ENCODE results near the gene CDKAL1. TPM values are rescaled to one million over a fixed set of nuclear protein-coding genes. Genes with fewer than 3 reads are reported as not detected.

CDKAL1 gene
- total RNA-seq, 1 experiment from 2014 or later = 20.6 TPM

DNA sequence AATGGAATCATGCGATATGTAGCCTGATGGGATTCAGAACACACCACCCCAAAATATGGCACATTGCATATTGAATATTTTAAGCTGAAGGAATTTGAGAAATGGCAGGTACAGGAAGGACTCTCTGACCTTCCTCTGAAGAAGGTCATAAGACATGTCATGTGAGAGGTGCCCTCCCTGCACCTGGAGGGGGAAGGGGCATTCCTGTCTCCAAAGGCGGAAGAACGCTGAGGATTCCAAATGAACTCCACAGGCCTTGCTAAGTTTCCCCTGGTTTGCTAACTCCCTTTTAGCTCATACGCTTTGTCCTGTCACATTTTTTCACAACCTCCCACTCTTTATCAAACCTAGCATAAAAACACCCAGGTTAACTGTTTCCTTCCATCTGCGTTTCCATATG, 347.8 kb downstream of the CDKAL1 start:
- DNase-seq (ENCODE audit: low spot score) = peak; percentile 43
- Mint-ChIP-seq H3K36me3 (peaks cover 23% of the 10 kb centered on the region), H3K4me3 (no peak overlapping the region), H3K27ac (peak overlapping the region; percentile 96), H3K27me3 (ENCODE audit: low read depth) (no peaks in the 10 kb centered on the region), H3K9me3 (peaks cover 22% of the 10 kb centered on the region), H3K4me1 (peaks cover 81% of the 10 kb centered on the region)
- POLR2A ChIA-PET = no interaction called here
- CTCF ChIA-PET = no interaction called here
- TF ChIP-seq, protein P1, sequence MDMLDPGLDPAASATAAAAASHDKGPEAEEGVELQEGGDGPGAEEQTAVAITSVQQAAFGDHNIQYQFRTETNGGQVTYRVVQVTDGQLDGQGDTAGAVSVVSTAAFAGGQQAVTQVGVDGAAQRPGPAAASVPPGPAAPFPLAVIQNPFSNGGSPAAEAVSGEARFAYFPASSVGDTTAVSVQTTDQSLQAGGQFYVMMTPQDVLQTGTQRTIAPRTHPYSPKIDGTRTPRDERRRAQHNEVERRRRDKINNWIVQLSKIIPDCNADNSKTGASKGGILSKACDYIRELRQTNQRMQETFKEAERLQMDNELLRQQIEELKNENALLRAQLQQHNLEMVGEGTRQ (CRISPR knock-in tag; IDR thresholded peaks at IDR 0.05) = peak; percentile 79
- TF ChIP-seq, protein P2, sequence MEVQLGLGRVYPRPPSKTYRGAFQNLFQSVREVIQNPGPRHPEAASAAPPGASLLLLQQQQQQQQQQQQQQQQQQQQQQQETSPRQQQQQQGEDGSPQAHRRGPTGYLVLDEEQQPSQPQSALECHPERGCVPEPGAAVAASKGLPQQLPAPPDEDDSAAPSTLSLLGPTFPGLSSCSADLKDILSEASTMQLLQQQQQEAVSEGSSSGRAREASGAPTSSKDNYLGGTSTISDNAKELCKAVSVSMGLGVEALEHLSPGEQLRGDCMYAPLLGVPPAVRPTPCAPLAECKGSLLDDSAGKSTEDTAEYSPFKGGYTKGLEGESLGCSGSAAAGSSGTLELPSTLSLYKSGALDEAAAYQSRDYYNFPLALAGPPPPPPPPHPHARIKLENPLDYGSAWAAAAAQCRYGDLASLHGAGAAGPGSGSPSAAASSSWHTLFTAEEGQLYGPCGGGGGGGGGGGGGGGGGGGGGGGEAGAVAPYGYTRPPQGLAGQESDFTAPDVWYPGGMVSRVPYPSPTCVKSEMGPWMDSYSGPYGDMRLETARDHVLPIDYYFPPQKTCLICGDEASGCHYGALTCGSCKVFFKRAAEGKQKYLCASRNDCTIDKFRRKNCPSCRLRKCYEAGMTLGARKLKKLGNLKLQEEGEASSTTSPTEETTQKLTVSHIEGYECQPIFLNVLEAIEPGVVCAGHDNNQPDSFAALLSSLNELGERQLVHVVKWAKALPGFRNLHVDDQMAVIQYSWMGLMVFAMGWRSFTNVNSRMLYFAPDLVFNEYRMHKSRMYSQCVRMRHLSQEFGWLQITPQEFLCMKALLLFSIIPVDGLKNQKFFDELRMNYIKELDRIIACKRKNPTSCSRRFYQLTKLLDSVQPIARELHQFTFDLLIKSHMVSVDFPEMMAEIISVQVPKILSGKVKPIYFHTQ (CRISPR knock-in tag; IDR thresholded peaks at IDR 0.05) = no peak
- TF ChIP-seq, protein P3, sequence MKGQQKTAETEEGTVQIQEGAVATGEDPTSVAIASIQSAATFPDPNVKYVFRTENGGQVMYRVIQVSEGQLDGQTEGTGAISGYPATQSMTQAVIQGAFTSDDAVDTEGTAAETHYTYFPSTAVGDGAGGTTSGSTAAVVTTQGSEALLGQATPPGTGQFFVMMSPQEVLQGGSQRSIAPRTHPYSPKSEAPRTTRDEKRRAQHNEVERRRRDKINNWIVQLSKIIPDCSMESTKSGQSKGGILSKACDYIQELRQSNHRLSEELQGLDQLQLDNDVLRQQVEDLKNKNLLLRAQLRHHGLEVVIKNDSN (CRISPR knock-in tag; IDR thresholded peaks at IDR 0.05) = peak; percentile 73; the same call in 1 of the 2 replicates
- peak; percentile 94; the same call in 1 of the 2 replicates for TF ChIP-seq ESRRA (CRISPR knock-in tag; IDR thresholded peaks at IDR 0.05; ENCODE audit: borderline replicate concordance)
- no peak for TF ChIP-seq SMAD4 (CRISPR knock-in tag; IDR thresholded peaks at IDR 0.05)
- TF ChIP-seq TEAD1 (CRISPR knock-in tag; IDR thresholded peaks at IDR 0.05) = peak; percentile 73; the same call in 1 of the 2 replicates
- peak; percentile 82 for ATAC-seq

DNA sequence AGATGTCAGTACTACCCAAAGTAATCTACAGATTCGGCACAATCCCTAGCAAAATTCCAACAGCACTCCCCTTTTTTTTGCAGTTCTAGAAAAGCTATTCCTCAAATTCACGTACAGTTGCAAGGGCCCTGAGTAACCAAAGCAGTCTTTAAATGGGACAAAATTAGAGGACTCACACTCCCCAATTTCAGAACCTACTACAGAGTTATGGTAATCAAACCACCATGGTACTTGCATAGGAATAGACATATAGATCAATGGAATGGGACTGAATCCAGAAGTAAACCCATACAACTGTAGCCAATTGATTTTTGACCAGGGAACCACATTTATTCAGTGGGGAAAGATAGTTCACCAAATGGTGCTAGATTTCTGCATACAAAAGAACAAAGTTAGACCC, 350.8 kb downstream of the CDKAL1 start:
- H3K4me3 Mint-ChIP-seq = no peak overlapping the region
- ChIA-PET POLR2A (no interaction called here), CTCF (no interaction called here)
- peaks cover 32% of the 10 kb centered on the region for H3K9me3 Mint-ChIP-seq
- ATAC-seq (no peak), DNase-seq (ENCODE audit: low spot score) (no peak)
- peaks cover 52% of the 10 kb centered on the region for H3K4me1 Mint-ChIP-seq
- no peaks in the 10 kb centered on the region for H3K27me3 Mint-ChIP-seq (ENCODE audit: low read depth)
- H3K36me3 Mint-ChIP-seq = peaks cover 35% of the 10 kb centered on the region
- H3K27ac Mint-ChIP-seq = peak overlapping the region; percentile 59; the same call in 1 of the 2 replicates
- TF ChIP-seq NR1H2 (CRISPR knock-in tag; IDR thresholded peaks at IDR 0.05) (no peak), ZNF671 (CRISPR knock-in tag; IDR thresholded peaks at IDR 0.05) (no peak), HMGA2 (CRISPR knock-in tag; IDR thresholded peaks at IDR 0.05) (no peak), GRHL2 (CRISPR knock-in tag; IDR thresholded peaks at IDR 0.05; ENCODE audit: insufficient replicate concordance, severe bottlenecking) (no peak), SOX15 (CRISPR knock-in tag; IDR thresholded peaks at IDR 0.05) (no peak)
- TF ChIP-seq, protein P4, sequence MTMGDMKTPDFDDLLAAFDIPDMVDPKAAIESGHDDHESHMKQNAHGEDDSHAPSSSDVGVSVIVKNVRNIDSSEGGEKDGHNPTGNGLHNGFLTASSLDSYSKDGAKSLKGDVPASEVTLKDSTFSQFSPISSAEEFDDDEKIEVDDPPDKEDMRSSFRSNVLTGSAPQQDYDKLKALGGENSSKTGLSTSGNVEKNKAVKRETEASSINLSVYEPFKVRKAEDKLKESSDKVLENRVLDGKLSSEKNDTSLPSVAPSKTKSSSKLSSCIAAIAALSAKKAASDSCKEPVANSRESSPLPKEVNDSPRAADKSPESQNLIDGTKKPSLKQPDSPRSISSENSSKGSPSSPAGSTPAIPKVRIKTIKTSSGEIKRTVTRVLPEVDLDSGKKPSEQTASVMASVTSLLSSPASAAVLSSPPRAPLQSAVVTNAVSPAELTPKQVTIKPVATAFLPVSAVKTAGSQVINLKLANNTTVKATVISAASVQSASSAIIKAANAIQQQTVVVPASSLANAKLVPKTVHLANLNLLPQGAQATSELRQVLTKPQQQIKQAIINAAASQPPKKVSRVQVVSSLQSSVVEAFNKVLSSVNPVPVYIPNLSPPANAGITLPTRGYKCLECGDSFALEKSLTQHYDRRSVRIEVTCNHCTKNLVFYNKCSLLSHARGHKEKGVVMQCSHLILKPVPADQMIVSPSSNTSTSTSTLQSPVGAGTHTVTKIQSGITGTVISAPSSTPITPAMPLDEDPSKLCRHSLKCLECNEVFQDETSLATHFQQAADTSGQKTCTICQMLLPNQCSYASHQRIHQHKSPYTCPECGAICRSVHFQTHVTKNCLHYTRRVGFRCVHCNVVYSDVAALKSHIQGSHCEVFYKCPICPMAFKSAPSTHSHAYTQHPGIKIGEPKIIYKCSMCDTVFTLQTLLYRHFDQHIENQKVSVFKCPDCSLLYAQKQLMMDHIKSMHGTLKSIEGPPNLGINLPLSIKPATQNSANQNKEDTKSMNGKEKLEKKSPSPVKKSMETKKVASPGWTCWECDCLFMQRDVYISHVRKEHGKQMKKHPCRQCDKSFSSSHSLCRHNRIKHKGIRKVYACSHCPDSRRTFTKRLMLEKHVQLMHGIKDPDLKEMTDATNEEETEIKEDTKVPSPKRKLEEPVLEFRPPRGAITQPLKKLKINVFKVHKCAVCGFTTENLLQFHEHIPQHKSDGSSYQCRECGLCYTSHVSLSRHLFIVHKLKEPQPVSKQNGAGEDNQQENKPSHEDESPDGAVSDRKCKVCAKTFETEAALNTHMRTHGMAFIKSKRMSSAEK (CRISPR knock-in tag; IDR thresholded peaks at IDR 0.05; ENCODE audit: borderline replicate concordance) = no peak
- TF ChIP-seq, protein P5, sequence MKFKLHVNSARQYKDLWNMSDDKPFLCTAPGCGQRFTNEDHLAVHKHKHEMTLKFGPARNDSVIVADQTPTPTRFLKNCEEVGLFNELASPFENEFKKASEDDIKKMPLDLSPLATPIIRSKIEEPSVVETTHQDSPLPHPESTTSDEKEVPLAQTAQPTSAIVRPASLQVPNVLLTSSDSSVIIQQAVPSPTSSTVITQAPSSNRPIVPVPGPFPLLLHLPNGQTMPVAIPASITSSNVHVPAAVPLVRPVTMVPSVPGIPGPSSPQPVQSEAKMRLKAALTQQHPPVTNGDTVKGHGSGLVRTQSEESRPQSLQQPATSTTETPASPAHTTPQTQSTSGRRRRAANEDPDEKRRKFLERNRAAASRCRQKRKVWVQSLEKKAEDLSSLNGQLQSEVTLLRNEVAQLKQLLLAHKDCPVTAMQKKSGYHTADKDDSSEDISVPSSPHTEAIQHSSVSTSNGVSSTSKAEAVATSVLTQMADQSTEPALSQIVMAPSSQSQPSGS (CRISPR knock-in tag; IDR thresholded peaks at IDR 0.05; ENCODE audit: borderline replicate concordance, low read depth) = no peak
- TF ChIP-seq, protein P6, sequence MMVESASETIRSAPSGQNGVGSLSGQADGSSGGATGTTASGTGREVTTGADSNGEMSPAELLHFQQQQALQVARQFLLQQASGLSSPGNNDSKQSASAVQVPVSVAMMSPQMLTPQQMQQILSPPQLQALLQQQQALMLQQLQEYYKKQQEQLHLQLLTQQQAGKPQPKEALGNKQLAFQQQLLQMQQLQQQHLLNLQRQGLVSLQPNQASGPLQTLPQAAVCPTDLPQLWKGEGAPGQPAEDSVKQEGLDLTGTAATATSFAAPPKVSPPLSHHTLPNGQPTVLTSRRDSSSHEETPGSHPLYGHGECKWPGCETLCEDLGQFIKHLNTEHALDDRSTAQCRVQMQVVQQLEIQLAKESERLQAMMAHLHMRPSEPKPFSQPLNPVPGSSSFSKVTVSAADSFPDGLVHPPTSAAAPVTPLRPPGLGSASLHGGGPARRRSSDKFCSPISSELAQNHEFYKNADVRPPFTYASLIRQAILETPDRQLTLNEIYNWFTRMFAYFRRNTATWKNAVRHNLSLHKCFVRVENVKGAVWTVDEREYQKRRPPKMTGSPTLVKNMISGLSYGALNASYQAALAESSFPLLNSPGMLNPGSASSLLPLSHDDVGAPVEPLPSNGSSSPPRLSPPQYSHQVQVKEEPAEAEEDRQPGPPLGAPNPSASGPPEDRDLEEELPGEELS (CRISPR knock-in tag; IDR thresholded peaks at IDR 0.05) = no peak
- TF ChIP-seq, protein P7, sequence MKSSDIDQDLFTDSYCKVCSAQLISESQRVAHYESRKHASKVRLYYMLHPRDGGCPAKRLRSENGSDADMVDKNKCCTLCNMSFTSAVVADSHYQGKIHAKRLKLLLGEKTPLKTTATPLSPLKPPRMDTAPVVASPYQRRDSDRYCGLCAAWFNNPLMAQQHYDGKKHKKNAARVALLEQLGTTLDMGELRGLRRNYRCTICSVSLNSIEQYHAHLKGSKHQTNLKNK (CRISPR knock-in tag; IDR thresholded peaks at IDR 0.05) = no peak
- TF ChIP-seq, protein P8, sequence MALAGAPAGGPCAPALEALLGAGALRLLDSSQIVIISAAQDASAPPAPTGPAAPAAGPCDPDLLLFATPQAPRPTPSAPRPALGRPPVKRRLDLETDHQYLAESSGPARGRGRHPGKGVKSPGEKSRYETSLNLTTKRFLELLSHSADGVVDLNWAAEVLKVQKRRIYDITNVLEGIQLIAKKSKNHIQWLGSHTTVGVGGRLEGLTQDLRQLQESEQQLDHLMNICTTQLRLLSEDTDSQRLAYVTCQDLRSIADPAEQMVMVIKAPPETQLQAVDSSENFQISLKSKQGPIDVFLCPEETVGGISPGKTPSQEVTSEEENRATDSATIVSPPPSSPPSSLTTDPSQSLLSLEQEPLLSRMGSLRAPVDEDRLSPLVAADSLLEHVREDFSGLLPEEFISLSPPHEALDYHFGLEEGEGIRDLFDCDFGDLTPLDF (CRISPR knock-in tag; IDR thresholded peaks at IDR 0.05) = no peak
- TF ChIP-seq, protein P9, sequence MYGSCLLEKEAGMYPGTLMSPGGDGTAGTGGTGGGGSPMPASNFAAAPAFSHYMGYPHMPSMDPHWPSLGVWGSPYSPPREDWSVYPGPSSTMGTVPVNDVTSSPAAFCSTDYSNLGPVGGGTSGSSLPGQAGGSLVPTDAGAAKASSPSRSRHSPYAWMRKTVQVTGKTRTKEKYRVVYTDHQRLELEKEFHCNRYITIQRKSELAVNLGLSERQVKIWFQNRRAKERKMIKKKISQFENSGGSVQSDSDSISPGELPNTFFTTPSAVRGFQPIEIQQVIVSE (CRISPR knock-in tag; IDR thresholded peaks at IDR 0.05; ENCODE audit: borderline replicate concordance) = no peak
- TF ChIP-seq, protein P10, sequence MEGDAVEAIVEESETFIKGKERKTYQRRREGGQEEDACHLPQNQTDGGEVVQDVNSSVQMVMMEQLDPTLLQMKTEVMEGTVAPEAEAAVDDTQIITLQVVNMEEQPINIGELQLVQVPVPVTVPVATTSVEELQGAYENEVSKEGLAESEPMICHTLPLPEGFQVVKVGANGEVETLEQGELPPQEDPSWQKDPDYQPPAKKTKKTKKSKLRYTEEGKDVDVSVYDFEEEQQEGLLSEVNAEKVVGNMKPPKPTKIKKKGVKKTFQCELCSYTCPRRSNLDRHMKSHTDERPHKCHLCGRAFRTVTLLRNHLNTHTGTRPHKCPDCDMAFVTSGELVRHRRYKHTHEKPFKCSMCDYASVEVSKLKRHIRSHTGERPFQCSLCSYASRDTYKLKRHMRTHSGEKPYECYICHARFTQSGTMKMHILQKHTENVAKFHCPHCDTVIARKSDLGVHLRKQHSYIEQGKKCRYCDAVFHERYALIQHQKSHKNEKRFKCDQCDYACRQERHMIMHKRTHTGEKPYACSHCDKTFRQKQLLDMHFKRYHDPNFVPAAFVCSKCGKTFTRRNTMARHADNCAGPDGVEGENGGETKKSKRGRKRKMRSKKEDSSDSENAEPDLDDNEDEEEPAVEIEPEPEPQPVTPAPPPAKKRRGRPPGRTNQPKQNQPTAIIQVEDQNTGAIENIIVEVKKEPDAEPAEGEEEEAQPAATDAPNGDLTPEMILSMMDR (IDR thresholded peaks at IDR 0.05) = no peak
